ENCODE data around the gene LBR. TPM values are rescaled to one million over a fixed set of nuclear protein-coding genes. Genes with fewer than 3 reads are reported as not detected.

The LBR gene
- total RNA-seq, 1 experiment from 2014 or later, result 60.9 TPM

GRCh38 chr1:225435957-225436392, 8.1 kb upstream of the LBR start:
- Histone ChIP-seq H2BK15ac (ENCODE audit: low read depth, low read length) (no peak overlapping the region), H3K4me2 (ENCODE audit: insufficient read depth, insufficient read length, low read length) (no peak overlapping the region), H3K79me2 (ENCODE audit: insufficient read depth, low read length) (no peaks in the 10 kb centered on the region), H3K23me2 (ENCODE audit: insufficient read length, low read depth, low read length, poor library complexity, severe bottlenecking) (no peaks in the 10 kb centered on the region), H3K27ac (ENCODE audit: insufficient read length, low read depth, low read length) (no peak overlapping the region), H3T11ph (ENCODE audit: low read length) (no peak overlapping the region), H4K20me1 (ENCODE audit: control insufficient read depth, insufficient read depth, insufficient read length) (no peaks in the 10 kb centered on the region), H3K18ac (ENCODE audit: insufficient read length, low read depth, low read length) (no peak overlapping the region), H3K9ac (ENCODE audit: extremely low read depth, insufficient read length, low read length) (no peak overlapping the region), H2BK12ac (ENCODE audit: insufficient read length, low read depth, low read length) (no peak overlapping the region), H2BK20ac (ENCODE audit: low read depth, low read length, poor library complexity, severe bottlenecking) (no peak overlapping the region), H2AK5ac (ENCODE audit: insufficient read length, low read length) (no peak overlapping the region), H3K56ac (ENCODE audit: insufficient read length, low read depth, low read length) (no peak overlapping the region), H2BK5ac (ENCODE audit: insufficient read length, low read length) (no peak overlapping the region), H3K4me1 (ENCODE audit: insufficient read depth, low read length) (no peaks in the 10 kb centered on the region), H3K9me3 (ENCODE audit: control insufficient read depth, low read depth, low read length) (no peaks in the 10 kb centered on the region), H4K5ac (ENCODE audit: insufficient read length, low read depth, low read length) (no peak overlapping the region), H2AFZ (ENCODE audit: low read length) (no peak overlapping the region), H3K23ac (ENCODE audit: insufficient read length, low read depth, low read length) (no peak overlapping the region), H4K8ac (replicated peaks; ENCODE audit: insufficient read length, low read depth, low read length) (no peak overlapping the region), H2BK120ac (ENCODE audit: low read depth, low read length, poor library complexity, severe bottlenecking) (no peak overlapping the region), H3K27me3 (ENCODE audit: insufficient read depth, low read length) (no peaks in the 10 kb centered on the region), H3K79me1 (ENCODE audit: insufficient read depth, low read depth, low read length, poor library complexity, severe bottlenecking) (no peaks in the 10 kb centered on the region), H3K4ac (ENCODE audit: low read depth, low read length) (no peak overlapping the region), H3K14ac (ENCODE audit: insufficient read depth, low read length) (no peak overlapping the region), H4K91ac (ENCODE audit: insufficient read length, low read depth, low read length) (no peak overlapping the region)
- WGBS (ENCODE audit: extremely low coverage, insufficient read length, low lambda C conversion rate), result no CpG with 5 or more reads among the region's 6 CpGs
- H3K36me3 Mint-ChIP-seq (ENCODE audit: insufficient read depth in 1 of 3, low read depth in 3 of 3), result peaks cover 0 to 4% (median under 1%) of the 10 kb centered on the region in 3 experiments; a peak in 3 of 7 replicates
- H3K4me3 Mint-ChIP-seq, result no peak overlapping the region
- peaks cover 9% of the 10 kb centered on the region in 2 experiments for H3K9me3 Mint-ChIP-seq
- peaks cover 11% of the 10 kb centered on the region for H3K27me3 Mint-ChIP-seq (ENCODE audit: low read depth)
- no peak for DNase-seq
- H3K27ac Mint-ChIP-seq, result no peak overlapping the region
- TF ChIP-seq CTCF (conservative IDR thresholded peaks at IDR 0.05), result no peak
- H3K4me1 Mint-ChIP-seq, result peaks cover 1 to 5% of the 10 kb centered on the region in 2 experiments; a peak in 3 of 4 replicates
